ENCODE data around the gene EPB41L2. TPM values are rescaled to one million over a fixed set of nuclear protein-coding genes. Genes with fewer than 3 reads are reported as not detected.

Gene EPB41L2
- total RNA-seq, 4 donors from 2014 or later, result 11.6 to 24.0 (median 14.6) TPM

DNA sequence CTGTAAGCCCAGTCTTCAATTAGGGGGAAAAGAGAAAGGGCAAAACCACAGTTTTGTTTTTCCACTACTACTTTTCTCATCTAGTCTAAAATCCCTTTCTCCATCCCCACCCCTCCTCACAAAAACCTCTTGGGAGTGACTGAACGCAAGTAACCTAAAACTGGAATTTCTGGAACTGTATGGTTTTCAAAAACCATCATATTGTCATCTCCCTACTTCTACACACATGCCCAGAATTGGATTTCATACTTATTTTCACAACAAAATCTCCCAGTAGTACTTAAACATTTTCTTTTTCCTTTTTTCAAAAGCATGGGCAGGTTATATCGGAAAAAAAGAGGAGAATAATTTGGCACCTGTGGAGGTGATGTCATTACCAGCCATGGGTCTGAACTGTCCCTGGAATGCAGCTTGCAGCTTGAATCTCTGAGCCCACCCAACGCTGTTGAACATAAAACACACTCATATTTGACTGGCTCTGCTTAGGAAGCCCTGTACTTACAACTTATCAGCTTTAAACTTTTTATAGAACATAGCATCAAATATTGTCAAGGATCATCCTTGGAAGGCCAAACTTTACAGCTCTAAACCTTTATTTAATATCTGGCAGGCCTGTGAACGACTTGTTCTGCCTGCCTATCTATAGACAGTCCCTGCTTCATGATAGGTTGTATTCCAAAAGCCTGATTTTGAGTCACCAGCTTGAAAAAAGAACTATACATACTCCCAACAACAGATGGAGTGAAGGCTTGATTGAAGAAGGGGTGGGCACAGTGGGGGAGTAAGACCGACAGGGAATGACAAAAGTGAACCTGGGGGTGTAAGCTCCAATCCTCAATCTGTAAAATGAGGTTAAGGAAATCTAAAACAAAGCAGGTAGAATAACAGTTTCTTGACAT is 59.3 kb downstream of the EPB41L2 start:
- Histone ChIP-seq H3K4me3 (no peak overlapping the region), H3K27me3 (no peaks in the 10 kb centered on the region), H3K9me3 (no peaks in the 10 kb centered on the region), H3K4me1 (peaks cover 18 to 25% of the 10 kb centered on the region in 2 donors), H3K36me3 (no peaks in the 10 kb centered on the region), H3K27ac (peak overlapping the region; percentile 31 to 48 (median 45))
- TF ChIP-seq POLR2A (IDR thresholded peaks at IDR 0.05) (no peak), CTCF (IDR thresholded peaks at IDR 0.05 in 4 of 5, conservative IDR thresholded peaks at IDR 0.05 in 1 of 5) (no peak)
- intact Hi-C loops (cut with DNase I; ENCODE audit: low total_unique reads) (no loop called here), in situ Hi-C loops (cut with MboI; ENCODE audit: low sequenced_read_pairs in 4 of 4) (no loop called here)
- no peak for DNase-seq
- ATAC-seq, result peak in 1 of 2 donors; percentile 30

GRCh38 chr6:131002661-131002980 is 60.4 kb downstream of the EPB41L2 start:
- ATAC-seq, result no peak
- Histone ChIP-seq H3K36me3 (no peaks in the 10 kb centered on the region), H3K4me3 (no peak overlapping the region), H3K9me3 (no peaks in the 10 kb centered on the region), H3K4me1 (peaks cover 18 to 25% of the 10 kb centered on the region in 2 donors), H3K27ac (peak overlapping the region; percentile 31 to 48 (median 45)), H3K27me3 (no peaks in the 10 kb centered on the region)
- DNase-seq, result no peak
- TF ChIP-seq CTCF (IDR thresholded peaks at IDR 0.05 in 4 of 5, conservative IDR thresholded peaks at IDR 0.05 in 1 of 5) (no peak), POLR2A (IDR thresholded peaks at IDR 0.05) (no peak)
- intact Hi-C loops (cut with DNase I; ENCODE audit: low total_unique reads) (no loop called here), in situ Hi-C loops (cut with MboI; ENCODE audit: low sequenced_read_pairs in 4 of 4) (no loop called here)

DNA sequence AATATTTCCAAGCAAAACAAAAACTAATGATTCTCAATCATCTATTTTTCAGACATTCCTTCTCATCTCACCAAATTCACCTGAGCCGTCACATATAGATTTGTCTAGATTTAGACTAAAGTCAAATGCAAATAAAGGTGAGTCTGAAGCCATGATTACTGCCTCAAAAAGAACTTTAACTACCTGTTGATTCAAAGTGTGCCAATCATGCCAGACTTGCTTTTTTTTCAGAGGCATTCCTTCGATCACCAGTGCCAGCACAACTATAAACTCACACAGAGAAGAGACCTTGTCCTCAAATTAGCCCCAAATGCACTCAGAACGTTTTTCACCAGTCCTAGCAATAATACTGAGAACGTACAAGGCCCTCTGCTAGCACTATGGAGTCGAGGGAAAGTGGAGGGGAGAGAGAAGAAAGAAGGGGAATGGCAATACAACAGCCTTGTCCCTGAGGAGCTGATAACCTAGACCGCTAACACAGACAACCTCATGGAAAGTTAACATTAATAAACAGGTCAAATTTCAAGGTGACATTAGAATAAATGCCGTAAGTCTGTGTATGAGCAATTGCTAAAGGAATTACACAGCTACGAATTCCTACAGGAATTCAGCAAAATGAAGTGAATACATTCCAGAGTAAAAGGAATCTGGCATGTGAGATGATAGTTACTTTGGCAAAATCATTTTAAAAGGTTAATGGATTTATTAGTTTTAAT is 60.9 kb downstream of the EPB41L2 start:
- in situ Hi-C loops (cut with MboI; ENCODE audit: low sequenced_read_pairs in 4 of 4), result no loop called here
- Histone ChIP-seq H3K4me1 (peaks cover 18 to 25% of the 10 kb centered on the region in 2 donors), H3K27me3 (no peaks in the 10 kb centered on the region), H3K9me3 (no peaks in the 10 kb centered on the region), H3K36me3 (no peaks in the 10 kb centered on the region), H3K4me3 (peak overlapping the region in 3 of 4 donors; percentile 9 to 35 (median 34)), H3K27ac (peak overlapping the region; percentile 31 to 48 (median 45))
- TF ChIP-seq CTCF (IDR thresholded peaks at IDR 0.05 in 4 of 5, conservative IDR thresholded peaks at IDR 0.05 in 1 of 5), result no peak
- TF ChIP-seq POLR2A (IDR thresholded peaks at IDR 0.05), result no peak
- ATAC-seq, result no peak
- intact Hi-C loops (cut with DNase I; ENCODE audit: low total_unique reads), result no loop called here
- DNase-seq, result no peak

DNA sequence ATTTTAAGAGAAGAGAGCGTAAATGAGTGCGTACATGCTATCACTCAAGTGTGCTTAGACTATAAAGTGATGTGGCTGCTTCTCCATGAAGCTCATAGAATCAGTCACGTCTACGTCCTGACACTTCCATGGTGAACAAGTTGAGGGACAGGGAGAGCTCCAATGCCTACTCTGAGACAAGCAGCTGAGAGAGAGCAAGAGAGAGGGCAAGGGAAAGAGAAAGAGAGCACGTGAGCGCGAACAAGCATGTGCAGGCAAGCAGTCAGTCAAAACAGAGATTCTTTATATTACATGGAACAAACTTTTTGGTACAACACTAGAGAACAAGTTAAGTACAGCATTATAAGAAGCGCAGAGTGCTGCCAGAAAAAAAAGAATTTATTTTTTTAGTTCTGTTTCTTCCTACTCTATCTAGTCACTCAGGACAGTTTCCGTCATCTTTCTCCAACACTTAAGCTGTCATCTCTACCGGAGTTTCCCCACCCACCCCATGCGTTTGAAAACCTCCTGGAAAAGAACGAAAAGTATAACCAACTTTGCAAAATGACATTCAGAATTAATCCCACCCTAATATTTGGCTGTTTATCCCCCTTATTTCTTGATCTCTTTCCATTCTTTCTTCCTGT is 61.8 kb downstream of the EPB41L2 start:
- Histone ChIP-seq H3K9me3 (no peaks in the 10 kb centered on the region), H3K27ac (peak overlapping the region; percentile 31 to 48 (median 45)), H3K4me3 (peak overlapping the region in 3 of 4 donors; percentile 9 to 35 (median 34)), H3K27me3 (no peaks in the 10 kb centered on the region), H3K4me1 (peaks cover 18 to 25% of the 10 kb centered on the region in 2 donors), H3K36me3 (no peaks in the 10 kb centered on the region)
- no peak for DNase-seq
- ATAC-seq, result peak in 1 of 2 donors; percentile 55
- intact Hi-C loops (cut with DNase I; ENCODE audit: low total_unique reads) (no loop called here), in situ Hi-C loops (cut with MboI; ENCODE audit: low sequenced_read_pairs in 4 of 4) (no loop called here)
- TF ChIP-seq CTCF (IDR thresholded peaks at IDR 0.05 in 4 of 5, conservative IDR thresholded peaks at IDR 0.05 in 1 of 5) (no peak), POLR2A (IDR thresholded peaks at IDR 0.05) (no peak)
